ENCODE data around the gene LUC7L2.
"Not testable (repeated sequence)": the region's sequence is repeated elsewhere in the genome, so short reads cannot be mapped to it uniquely, and the experiment has no call there.

Gene LUC7L2

DNA sequence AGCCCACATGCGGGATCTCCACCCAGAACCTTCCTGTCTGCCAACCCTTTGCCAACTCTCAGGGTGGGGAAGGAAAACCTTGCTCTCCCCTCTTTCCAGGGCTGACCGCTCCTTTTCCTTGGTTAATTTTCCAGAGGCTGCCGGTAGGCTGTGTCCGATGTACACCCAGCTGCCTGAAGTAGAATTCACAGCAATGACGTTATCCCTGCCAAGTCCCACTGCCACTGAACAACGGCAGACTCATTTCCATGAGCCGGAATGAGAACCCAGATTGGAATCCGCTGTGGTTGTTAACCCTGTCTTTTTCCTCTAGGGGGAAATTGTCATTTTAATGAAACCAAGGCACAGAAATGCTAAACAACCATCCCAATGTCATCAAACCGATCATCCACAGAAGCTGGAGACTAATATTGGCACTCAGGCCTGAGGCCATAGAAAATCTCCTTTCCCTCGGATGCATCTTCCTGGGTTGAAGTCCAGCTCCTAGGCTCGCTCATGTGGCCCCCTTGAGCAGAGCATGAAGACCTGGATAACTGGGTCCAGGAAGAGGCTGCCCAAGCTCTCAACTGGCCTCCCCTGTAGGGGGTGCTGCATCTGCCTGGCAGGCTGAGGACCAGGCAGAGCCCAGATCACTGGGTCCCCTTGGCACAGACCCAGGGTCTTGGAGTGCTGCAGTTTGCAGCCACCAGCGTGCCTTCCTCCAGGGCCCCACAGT is 93.4 kb downstream of the LUC7L2 start:
- no peak for DNase-seq

DNA sequence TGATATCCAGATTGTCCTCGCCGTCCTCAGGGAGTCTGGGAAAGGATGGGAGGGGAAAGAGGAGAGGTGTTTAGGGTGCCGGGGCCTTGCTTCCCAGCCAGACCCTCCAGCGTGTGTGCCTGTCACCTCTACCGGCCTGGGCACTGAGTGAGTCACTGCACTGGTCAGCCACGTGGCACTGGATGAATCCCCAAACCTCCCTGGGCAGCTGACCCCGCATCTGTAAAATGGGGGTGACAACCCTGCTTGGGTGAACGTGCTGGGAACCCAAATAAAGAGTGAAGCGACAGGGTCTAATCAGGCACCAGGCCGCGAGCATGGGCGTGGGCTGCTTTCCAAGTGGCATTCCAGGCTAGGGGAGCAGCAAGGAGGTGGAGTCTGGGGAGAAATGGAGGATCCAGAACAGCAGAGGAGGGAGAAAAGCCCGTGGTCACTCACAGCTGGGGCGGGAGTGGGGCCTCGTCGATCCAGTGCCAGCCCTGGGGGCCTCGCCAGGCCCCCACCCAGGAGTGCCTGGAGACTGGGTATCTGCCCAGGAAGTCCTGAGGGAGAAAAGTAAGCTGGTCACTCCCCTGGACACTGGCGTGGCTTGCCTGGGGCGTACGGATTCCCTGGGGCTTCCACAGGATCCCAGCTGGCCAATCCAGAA is 94.1 kb downstream of the LUC7L2 start:
- DNase-seq, result no peak

DNA sequence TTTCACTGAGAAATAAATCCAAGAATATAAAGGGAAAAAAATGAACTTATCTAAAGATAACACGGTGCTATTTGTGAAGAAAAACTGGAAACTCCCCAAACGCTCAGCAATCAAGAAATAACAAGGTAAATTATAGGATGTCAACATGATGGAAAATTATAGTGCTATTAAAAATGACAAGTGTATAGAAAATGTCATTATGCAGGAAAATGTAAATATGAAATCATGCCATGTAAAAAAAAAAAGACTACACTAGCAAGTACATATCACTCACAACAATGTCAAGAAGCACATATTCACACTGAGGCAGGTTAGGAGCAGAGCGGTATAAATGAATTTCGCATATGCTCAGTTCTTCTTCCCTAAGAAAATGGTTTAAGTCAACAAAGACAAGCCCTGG is 96.1 kb downstream of the LUC7L2 start:
- DNase-seq, result no peak

DNA sequence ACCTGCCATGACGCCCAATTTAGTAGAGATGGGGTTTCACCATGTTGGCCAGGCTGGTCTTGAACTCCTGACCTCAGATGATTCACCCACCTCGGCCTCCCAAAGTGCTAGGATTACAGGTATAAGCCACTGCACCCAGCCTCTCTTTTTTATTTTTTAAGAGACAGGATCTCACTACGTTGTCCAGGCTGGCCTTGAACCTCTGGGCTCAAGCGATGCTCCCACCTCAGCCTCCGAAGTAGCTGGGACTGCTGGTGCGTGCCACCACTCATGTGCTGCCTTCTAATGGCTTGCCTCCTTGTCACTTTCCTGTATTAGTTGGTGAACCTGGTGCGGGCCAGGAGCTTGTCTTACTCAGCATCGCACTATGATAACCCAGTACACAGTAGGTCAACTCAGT is 96.8 kb downstream of the LUC7L2 start:
- no peak for DNase-seq

DNA sequence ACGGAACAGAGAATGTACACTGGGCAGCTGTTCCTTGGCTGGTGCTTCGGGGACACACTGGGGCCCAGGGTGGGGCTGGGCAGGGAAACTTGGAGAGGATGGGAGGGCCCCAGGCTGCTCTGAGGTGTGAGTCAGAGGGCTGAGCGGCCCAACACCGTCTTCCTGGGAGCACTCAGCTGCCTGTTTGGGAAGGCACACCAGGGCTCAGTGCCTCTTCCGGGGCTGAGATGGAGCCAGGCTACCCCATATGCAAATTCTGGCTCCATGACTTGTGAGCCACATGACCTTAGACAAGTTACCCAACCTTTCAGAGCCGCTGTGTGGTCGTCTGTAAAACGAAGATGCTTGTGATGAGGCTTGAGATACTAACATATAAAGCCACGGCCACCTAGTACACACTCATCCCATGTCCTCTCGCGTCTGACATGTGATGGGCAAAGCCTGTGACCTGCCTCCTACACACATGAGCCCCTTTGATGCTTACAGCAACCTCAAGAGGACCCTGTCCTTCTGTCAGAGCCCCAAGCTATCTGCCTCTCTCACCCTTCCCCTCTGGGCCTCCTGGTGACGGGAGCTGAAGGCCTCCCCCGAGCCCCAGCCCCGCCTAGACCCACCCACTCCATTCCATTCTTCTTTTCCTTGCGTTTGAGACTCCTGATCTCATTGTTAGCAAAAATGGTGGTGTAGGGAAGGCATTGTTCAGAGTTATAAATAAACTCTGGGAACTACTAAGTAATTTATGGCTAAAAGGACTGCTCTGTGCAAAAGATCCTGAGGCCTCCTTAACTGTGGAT is 97.7 kb downstream of the LUC7L2 start:
- no peak for DNase-seq

DNA sequence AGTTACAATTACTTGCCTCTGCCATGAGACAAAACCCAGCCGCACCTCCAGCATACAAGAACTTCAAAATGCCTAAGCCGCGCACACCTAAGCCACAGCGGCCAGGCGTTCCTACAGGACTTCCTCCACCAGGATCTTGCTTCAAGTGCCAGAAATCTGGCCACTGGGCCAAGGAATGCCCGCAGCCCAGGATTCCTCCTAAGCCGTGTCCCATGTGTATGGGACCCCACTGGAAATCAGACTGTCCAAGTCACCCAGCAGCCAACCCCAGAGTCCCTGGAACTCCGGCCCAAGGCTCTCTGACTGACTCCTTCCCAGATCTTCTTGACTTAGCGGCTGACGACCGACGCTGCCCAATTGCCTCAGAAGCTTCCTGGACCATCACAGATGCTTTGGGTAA is 103.7 kb downstream of the LUC7L2 start:
- not testable (repeated sequence) for DNase-seq

DNA sequence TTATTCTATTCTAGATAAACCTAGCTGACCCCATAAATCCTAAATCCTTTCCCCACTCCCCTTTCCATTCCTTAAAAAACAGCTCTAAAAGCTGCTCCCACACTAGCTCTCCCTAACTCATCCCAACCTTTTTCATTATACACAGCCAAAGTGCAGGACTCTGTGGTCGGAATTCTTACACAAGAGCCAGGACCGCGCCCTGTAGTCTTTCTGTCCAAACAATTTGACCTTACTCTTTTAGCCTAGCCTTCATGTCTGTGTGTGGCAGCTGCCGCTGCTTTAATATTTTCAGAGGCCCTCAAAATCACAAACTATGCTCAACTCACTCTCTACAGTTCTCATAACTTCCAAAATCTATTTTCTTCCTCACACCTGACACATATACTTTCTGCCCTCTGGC is 104.8 kb downstream of the LUC7L2 start:
- DNase-seq, result not testable (repeated sequence)

DNA sequence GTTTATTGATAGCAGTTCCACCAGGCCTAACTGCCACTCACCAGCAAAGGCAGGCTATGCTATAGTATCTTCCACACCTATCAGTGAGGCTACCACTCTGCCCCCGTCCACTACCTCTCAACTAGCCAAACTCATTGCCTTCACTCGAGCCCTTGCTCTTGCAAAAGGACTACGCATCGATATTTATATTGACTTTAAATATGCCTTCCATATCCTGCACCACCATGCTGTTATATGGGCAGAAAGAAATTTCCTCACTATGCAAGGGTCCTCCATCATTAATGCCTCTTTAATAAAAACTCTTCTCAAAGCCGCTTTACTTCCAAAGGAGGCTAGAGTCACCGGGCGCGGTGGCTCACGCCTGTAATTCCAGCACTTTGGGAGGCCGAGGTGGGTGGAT is 105.4 kb downstream of the LUC7L2 start:
- not testable (repeated sequence) for DNase-seq

DNA sequence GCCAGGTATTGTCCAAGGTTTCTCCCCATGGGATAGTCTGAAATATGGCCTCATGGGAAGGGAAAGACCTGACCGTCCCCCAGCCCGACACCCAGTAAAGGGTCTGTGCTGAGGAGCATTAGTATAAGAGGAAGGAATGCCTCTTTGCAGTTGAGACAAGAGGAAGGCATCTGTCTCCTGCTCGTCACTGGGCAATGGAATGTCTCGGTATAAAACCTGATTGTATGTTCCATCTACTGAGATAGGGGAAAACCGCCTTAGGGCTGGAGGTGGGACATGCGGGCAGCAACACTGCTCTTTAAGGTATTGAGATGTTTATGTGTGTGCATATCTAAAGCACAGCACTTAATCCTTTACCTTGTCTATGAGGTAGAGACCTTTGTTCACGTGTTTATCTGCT is 108.0 kb downstream of the LUC7L2 start:
- DNase-seq, result not testable (repeated sequence)

DNA sequence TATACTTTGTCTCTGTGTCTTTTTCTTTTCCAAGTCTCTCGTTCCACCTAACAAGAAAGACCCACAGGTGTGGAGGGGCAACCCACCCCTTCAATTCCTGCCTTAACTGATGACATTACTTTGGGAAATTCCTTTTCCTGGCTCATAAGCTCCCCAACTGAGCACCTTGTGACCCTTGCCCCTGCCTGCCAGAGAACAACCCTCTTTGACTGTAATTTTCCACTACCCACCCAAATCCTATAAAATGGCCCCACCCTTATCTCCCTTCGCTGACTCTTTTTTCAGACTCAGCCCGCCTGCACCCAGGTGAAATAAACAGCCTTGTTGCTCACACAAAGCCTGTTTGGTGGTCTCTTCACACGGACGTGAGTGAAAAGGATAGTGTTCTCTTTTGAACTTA is 108.6 kb downstream of the LUC7L2 start:
- not testable (repeated sequence) for DNase-seq

DNA sequence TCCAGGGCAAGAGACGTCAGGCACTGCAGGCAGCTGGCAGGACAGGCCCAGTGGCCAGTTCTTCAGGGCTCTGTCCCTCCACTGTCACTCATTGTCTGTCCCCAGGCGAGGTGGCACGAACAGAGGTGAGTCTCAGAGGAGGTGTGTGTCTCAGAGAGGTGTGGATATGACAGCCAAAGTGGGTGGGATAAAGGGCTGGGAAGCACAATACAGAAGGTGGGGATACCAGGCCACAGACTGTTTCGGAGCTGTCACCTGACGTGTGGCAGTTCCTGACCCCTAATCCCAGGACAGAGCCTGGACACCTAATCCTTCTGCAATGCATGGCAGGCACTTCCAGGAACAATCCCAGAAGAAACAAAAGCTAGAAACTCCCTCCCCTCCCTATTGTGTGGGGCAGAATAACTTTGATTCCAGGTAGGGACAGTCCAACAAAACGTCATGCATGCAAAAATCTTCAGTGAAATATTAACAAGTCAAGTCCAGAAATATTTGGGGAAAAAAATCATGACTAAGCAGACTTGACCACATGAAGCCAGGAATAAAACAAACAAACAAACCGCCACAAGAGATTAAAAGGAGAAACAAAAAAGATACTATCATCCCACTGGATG is 112.2 kb downstream of the LUC7L2 start:
- no peak for DNase-seq

Measured in activated CD4-positive, alpha-beta T cell treated with anti-CD3 and anti-CD28 coated beads, Interleukin-2, amount 50 U/mL, for 48 hours (primary cell).